ENCODE data around the gene MYO7A.

Gene MYO7A

GRCh38 chr11:77156396-77157195 lies 28.6 kb downstream of the MYO7A start:
- no peak overlapping the region for H3K4me3 ChIP-seq (ENCODE audit: low read length in 2 of 2)
- H3K4me1 ChIP-seq (ENCODE audit: control insufficient read depth, insufficient read depth, low read length): no peaks in the 10 kb centered on the region

GRCh38 chr11:77158041-77158695 lies 30.1 kb downstream of the MYO7A start:
- Histone ChIP-seq H3K36me3 (ENCODE audit: control insufficient read depth in 2 of 2, insufficient read depth in 2 of 2, low read length in 2 of 2) (no peaks in the 10 kb centered on the region), H3K27ac (ENCODE audit: low read length) (no peak overlapping the region), H3K27me3 (ENCODE audit: control insufficient read depth in 1 of 2, insufficient read depth in 2 of 2, low read length in 2 of 2) (no peaks in the 10 kb centered on the region), H3K4me3 (ENCODE audit: low read length in 2 of 2) (no peak overlapping the region), H3K9ac (ENCODE audit: low read length in 2 of 2) (no peak overlapping the region), H3K9me3 (ENCODE audit: control insufficient read depth in 2 of 2, low read length in 2 of 2) (no peaks in the 10 kb centered on the region), H3K4me1 (ENCODE audit: control insufficient read depth, insufficient read depth, low read length) (no peaks in the 10 kb centered on the region)

More at GRCh38 chr11:77156396-77157195, 28.6 kb downstream of the MYO7A start:
- Histone ChIP-seq H3K27ac (ENCODE audit: low read length) (no peak overlapping the region), H3K36me3 (ENCODE audit: control insufficient read depth in 2 of 2, insufficient read depth in 2 of 2, low read length in 2 of 2) (no peaks in the 10 kb centered on the region), H3K9ac (ENCODE audit: low read length in 2 of 2) (no peak overlapping the region), H3K27me3 (ENCODE audit: control insufficient read depth in 1 of 2, insufficient read depth in 2 of 2, low read length in 2 of 2) (no peaks in the 10 kb centered on the region), H3K9me3 (ENCODE audit: control insufficient read depth in 2 of 2, low read length in 2 of 2) (no peaks in the 10 kb centered on the region)

- no peak overlapping the region for H3K9ac ChIP-seq (ENCODE audit: low read length in 2 of 2)
- no peaks in the 10 kb centered on the region for H3K27me3 ChIP-seq (ENCODE audit: control insufficient read depth in 1 of 2, insufficient read depth in 2 of 2, low read length in 2 of 2)
- no peaks in the 10 kb centered on the region for H3K36me3 ChIP-seq (ENCODE audit: control insufficient read depth in 2 of 2, insufficient read depth in 2 of 2, low read length in 2 of 2)
- H3K27ac ChIP-seq (ENCODE audit: low read length): no peak overlapping the region
- H3K4me1 ChIP-seq (ENCODE audit: control insufficient read depth, insufficient read depth, low read length): no peaks in the 10 kb centered on the region
- H3K4me3 ChIP-seq (ENCODE audit: low read length in 2 of 2): no peak overlapping the region
- no peaks in the 10 kb centered on the region for H3K9me3 ChIP-seq (ENCODE audit: control insufficient read depth in 2 of 2, low read length in 2 of 2)
These were observed 31.3 kb downstream of the MYO7A start for GRCh38 chr11:77159219-77159936.

- Histone ChIP-seq H3K36me3 (ENCODE audit: control insufficient read depth in 2 of 2, insufficient read depth in 2 of 2, low read length in 2 of 2) (no peaks in the 10 kb centered on the region), H3K9me3 (ENCODE audit: control insufficient read depth in 2 of 2, low read length in 2 of 2) (no peaks in the 10 kb centered on the region), H3K4me3 (ENCODE audit: low read length in 2 of 2) (no peak overlapping the region), H3K27me3 (ENCODE audit: control insufficient read depth in 1 of 2, insufficient read depth in 2 of 2, low read length in 2 of 2) (no peaks in the 10 kb centered on the region), H3K9ac (ENCODE audit: low read length in 2 of 2) (no peak overlapping the region), H3K27ac (ENCODE audit: low read length) (no peak overlapping the region), H3K4me1 (ENCODE audit: control insufficient read depth, insufficient read depth, low read length) (no peaks in the 10 kb centered on the region)
These were observed 32.0 kb downstream of the MYO7A start for GRCh38 chr11:77159937-77160495.

- no peak overlapping the region for H3K27ac ChIP-seq (ENCODE audit: low read length)
- no peaks in the 10 kb centered on the region for H3K9me3 ChIP-seq (ENCODE audit: control insufficient read depth in 2 of 2, low read length in 2 of 2)
- H3K27me3 ChIP-seq (ENCODE audit: control insufficient read depth in 1 of 2, insufficient read depth in 2 of 2, low read length in 2 of 2): no peaks in the 10 kb centered on the region
- H3K9ac ChIP-seq (ENCODE audit: low read length in 2 of 2): no peak overlapping the region
- H3K4me3 ChIP-seq (ENCODE audit: low read length in 2 of 2): no peak overlapping the region
- H3K36me3 ChIP-seq (ENCODE audit: control insufficient read depth in 2 of 2, insufficient read depth in 2 of 2, low read length in 2 of 2): no peaks in the 10 kb centered on the region
- no peaks in the 10 kb centered on the region for H3K4me1 ChIP-seq (ENCODE audit: control insufficient read depth, insufficient read depth, low read length)
These were observed 35.2 kb downstream of the MYO7A start for GRCh38 chr11:77163271-77163670.

- H3K36me3 ChIP-seq (ENCODE audit: control insufficient read depth in 2 of 2, insufficient read depth in 2 of 2, low read length in 2 of 2): no peaks in the 10 kb centered on the region
- no peaks in the 10 kb centered on the region for H3K4me1 ChIP-seq (ENCODE audit: control insufficient read depth, insufficient read depth, low read length)
- no peak overlapping the region for H3K9ac ChIP-seq (ENCODE audit: low read length in 2 of 2)
- H3K27ac ChIP-seq (ENCODE audit: low read length): no peak overlapping the region
- H3K27me3 ChIP-seq (ENCODE audit: control insufficient read depth in 1 of 2, insufficient read depth in 2 of 2, low read length in 2 of 2): no peaks in the 10 kb centered on the region
- no peaks in the 10 kb centered on the region for H3K9me3 ChIP-seq (ENCODE audit: control insufficient read depth in 2 of 2, low read length in 2 of 2)
- no peak overlapping the region for H3K4me3 ChIP-seq (ENCODE audit: low read length in 2 of 2)
These were observed 37.0 kb downstream of the MYO7A start for GRCh38 chr11:77165066-77165465.

GRCh38 chr11:77166021-77166420 lies 38.0 kb downstream of the MYO7A start:
- Histone ChIP-seq H3K27ac (ENCODE audit: low read length) (no peak overlapping the region), H3K9ac (ENCODE audit: low read length in 2 of 2) (no peak overlapping the region), H3K36me3 (ENCODE audit: control insufficient read depth in 2 of 2, insufficient read depth in 2 of 2, low read length in 2 of 2) (no peaks in the 10 kb centered on the region), H3K9me3 (ENCODE audit: control insufficient read depth in 2 of 2, low read length in 2 of 2) (no peaks in the 10 kb centered on the region), H3K4me1 (ENCODE audit: control insufficient read depth, insufficient read depth, low read length) (no peaks in the 10 kb centered on the region), H3K4me3 (ENCODE audit: low read length in 2 of 2) (no peak overlapping the region), H3K27me3 (ENCODE audit: control insufficient read depth in 1 of 2, insufficient read depth in 2 of 2, low read length in 2 of 2) (no peaks in the 10 kb centered on the region)

- no peaks in the 10 kb centered on the region for H3K36me3 ChIP-seq (ENCODE audit: control insufficient read depth in 2 of 2, insufficient read depth in 2 of 2, low read length in 2 of 2)
- no peak overlapping the region for H3K9ac ChIP-seq (ENCODE audit: low read length in 2 of 2)
- H3K27me3 ChIP-seq (ENCODE audit: control insufficient read depth in 1 of 2, insufficient read depth in 2 of 2, low read length in 2 of 2): no peaks in the 10 kb centered on the region
- no peaks in the 10 kb centered on the region for H3K4me1 ChIP-seq (ENCODE audit: control insufficient read depth, insufficient read depth, low read length)
- no peak overlapping the region for H3K27ac ChIP-seq (ENCODE audit: low read length)
- H3K9me3 ChIP-seq (ENCODE audit: control insufficient read depth in 2 of 2, low read length in 2 of 2): no peaks in the 10 kb centered on the region
- no peak overlapping the region for H3K4me3 ChIP-seq (ENCODE audit: low read length in 2 of 2)
These were observed 39.1 kb downstream of the MYO7A start for GRCh38 chr11:77167111-77167626.

- no peaks in the 10 kb centered on the region for H3K36me3 ChIP-seq (ENCODE audit: control insufficient read depth in 2 of 2, insufficient read depth in 2 of 2, low read length in 2 of 2)
- H3K9me3 ChIP-seq (ENCODE audit: control insufficient read depth in 2 of 2, low read length in 2 of 2): no peaks in the 10 kb centered on the region
These were observed 39.7 kb downstream of the MYO7A start for GRCh38 chr11:77167791-77168190.

GRCh38 chr11:77170107-77170506 lies 42.1 kb downstream of the MYO7A start:
- no peak overlapping the region for H3K4me3 ChIP-seq (ENCODE audit: low read length in 2 of 2)
- no peaks in the 10 kb centered on the region for H3K36me3 ChIP-seq (ENCODE audit: control insufficient read depth in 2 of 2, insufficient read depth in 2 of 2, low read length in 2 of 2)
- no peak overlapping the region for H3K9ac ChIP-seq (ENCODE audit: low read length in 2 of 2)
- H3K27me3 ChIP-seq (ENCODE audit: control insufficient read depth in 1 of 2, insufficient read depth in 2 of 2, low read length in 2 of 2): no peaks in the 10 kb centered on the region
- no peaks in the 10 kb centered on the region for H3K4me1 ChIP-seq (ENCODE audit: control insufficient read depth, insufficient read depth, low read length)
- H3K27ac ChIP-seq (ENCODE audit: low read length): no peak overlapping the region
- no peaks in the 10 kb centered on the region for H3K9me3 ChIP-seq (ENCODE audit: control insufficient read depth in 2 of 2, low read length in 2 of 2)

More at GRCh38 chr11:77167791-77168190, 39.7 kb downstream of the MYO7A start:
- Histone ChIP-seq H3K27ac (ENCODE audit: low read length) (no peak overlapping the region), H3K4me3 (ENCODE audit: low read length in 2 of 2) (no peak overlapping the region), H3K4me1 (ENCODE audit: control insufficient read depth, insufficient read depth, low read length) (no peaks in the 10 kb centered on the region), H3K9ac (ENCODE audit: low read length in 2 of 2) (no peak overlapping the region), H3K27me3 (ENCODE audit: control insufficient read depth in 1 of 2, insufficient read depth in 2 of 2, low read length in 2 of 2) (no peaks in the 10 kb centered on the region)

Data from stomach smooth muscle (tissue), 2 donors.